ENCODE results near the gene ZNF174. TPM values are rescaled to one million over a fixed set of nuclear protein-coding genes. Genes with fewer than 3 reads are reported as not detected.

Gene ZNF174
- total RNA-seq, 3 donors from 2014 or later (not counting 1 experiment from before 2014, with no cell fraction given): 3.5 to 9.0 (median 7.5) TPM

DNA sequence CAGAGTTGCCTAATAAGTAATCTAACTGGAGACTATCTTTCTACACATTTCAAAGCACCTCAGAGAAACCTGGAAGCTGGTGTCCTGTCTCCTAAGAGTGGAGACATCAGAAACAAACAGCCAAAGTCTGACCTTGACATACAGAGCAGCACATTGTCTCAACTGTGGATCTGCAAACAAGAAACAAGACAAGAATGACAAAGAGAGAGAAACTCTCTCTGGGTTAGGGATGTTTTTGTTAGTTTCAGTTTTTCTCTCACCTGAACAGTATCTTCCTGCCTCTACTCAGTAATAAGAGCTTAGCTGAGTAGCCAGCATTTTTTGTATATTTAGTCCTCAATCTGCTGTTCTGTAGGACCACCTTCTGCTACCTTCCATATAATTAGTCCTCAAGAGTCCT lies 33.4 kb downstream of the ZNF174 start:
- Histone ChIP-seq H3K4me3 (ENCODE audit: low read length) (no peak overlapping the region), H3K4me1 (ENCODE audit: control insufficient read depth, insufficient read depth, low read length) (peaks cover 9% of the 10 kb centered on the region), H3K27me3 (ENCODE audit: control insufficient read depth, insufficient read depth, low read length) (no peaks in the 10 kb centered on the region), H3K9me3 (ENCODE audit: control insufficient read depth, insufficient read depth, low read length) (peaks cover 11% of the 10 kb centered on the region), H3K36me3 (ENCODE audit: control insufficient read depth, insufficient read depth, low read length) (no peaks in the 10 kb centered on the region), H3K27ac (ENCODE audit: low read length) (no peak overlapping the region)
- TF ChIP-seq CTCF (IDR thresholded peaks at IDR 0.05): no peak
- H3K4me1 Mint-ChIP-seq: peaks cover 9 to 17% of the 10 kb centered on the region in 2 donors
- H3K36me3 Mint-ChIP-seq: peaks cover 6% of the 10 kb centered on the region
- peaks cover 0 to 3% of the 10 kb centered on the region in 2 donors for H3K9me3 Mint-ChIP-seq
- intact Hi-C loops (cut with micrococcal nuclease): no loop called here
- H3K27ac Mint-ChIP-seq: no peak overlapping the region
- ATAC-seq (no peak), DNase-seq (no peak)
- no peak overlapping the region for H3K4me3 Mint-ChIP-seq
- peaks cover 0 to 2% of the 10 kb centered on the region in 2 donors for H3K27me3 Mint-ChIP-seq (ENCODE audit: low read depth in 2 of 2)

DNA sequence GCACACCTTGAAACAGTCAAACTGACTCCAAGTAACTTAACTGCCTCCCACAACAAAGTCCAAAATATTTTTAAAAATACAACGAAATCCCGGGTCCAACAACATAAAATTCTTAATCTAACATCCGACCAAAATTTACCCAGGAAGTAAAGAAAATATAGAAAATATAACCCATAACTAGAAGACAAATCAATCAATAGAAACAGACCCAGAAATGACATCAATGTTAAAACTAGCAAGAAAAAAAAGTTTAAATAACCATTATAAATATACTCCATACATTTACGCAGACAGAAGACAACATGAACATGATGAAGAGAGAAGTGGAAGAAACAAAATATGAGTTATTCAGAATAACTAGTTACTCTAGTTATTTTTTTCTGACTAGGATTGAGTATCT lies 38.6 kb downstream of the ZNF174 start:
- H3K27ac Mint-ChIP-seq: peak overlapping the region in 1 of 2 donors; percentile 23
- ATAC-seq: no peak
- peaks cover 13 to 16% of the 10 kb centered on the region in 2 donors for H3K4me1 Mint-ChIP-seq

DNA sequence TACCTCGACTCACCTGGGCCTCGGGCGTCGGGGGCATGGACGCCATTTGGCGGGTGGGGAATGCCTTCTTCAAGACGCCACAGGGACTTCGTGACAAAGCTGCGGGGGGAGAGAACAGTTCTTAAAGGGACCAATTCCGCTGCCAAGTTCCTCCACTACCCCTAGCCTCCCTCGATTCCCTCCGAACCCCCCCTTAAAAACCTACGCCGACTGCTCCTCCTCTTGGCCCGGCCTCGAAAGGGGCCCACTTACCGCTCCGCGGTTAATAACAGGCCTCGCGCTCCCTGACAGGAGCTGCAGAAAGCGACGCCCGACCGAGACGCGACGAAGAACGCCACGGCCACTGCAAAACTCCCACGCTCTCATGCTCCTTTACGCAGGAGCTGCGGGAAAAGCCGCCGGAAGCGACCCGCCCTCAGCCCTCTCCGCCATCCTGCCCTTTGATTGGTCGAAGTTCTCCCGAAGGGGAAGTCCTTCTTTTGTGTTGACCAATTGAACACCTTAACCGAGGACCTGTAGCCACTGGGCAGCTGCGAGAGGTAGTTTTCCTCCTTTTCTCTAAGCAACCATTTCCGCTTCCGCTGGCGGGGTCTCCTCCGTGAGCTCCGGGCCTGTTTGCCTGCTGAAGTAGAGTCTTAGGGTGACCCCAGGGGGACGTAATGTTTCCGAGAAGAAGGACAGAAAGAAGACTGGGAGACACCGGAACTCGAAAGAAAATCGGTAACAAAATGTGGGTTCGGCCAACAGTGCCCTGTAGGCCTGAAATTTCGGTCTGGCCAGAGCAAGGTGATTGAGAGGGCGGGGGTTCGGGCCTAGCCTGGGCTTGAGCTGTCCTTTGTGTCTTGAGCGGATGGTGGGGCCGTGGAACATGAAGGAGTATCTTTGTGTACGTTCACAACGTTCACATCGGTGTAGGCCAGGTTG lies 42.4 kb downstream of the ZNF174 start, which contains the start of the genes NAA60 and ZNF597:
TSS of gene NAA60 (plus strand) at position 573 of the 924 bp plus-strand sequence. CDS start 32,548 bp downstream, outside the sequence.
TSS of gene ZNF597 (minus strand) at position 397 of the 924 bp plus-strand sequence. CDS start at position 46, 351 bp downstream.
- ATAC-seq: peak; percentile 88 to 97 (median 90)
- Histone ChIP-seq H3K4me1 (ENCODE audit: control insufficient read depth, insufficient read depth, low read length) (peaks cover 13% of the 10 kb centered on the region), H3K27me3 (ENCODE audit: control insufficient read depth, insufficient read depth, low read length) (no peaks in the 10 kb centered on the region), H3K9me3 (ENCODE audit: control insufficient read depth, insufficient read depth, low read length) (no peaks in the 10 kb centered on the region), H3K4me3 (ENCODE audit: low read length) (peak within 1 kb of the TSS; percentile 77), H3K36me3 (ENCODE audit: control insufficient read depth, insufficient read depth, low read length) (peaks cover 3% of the 10 kb centered on the region), H3K27ac (ENCODE audit: low read length) (peak within 1 kb of the TSS; percentile 79)
- intact Hi-C loops (cut with micrococcal nuclease): no loop called here
- 41% methylated on average over 61 of the region's 61 CpGs for WGBS (ENCODE audit: insufficient coverage)
- peaks cover 0 to 7% of the 10 kb centered on the region in 2 donors for H3K9me3 Mint-ChIP-seq
- peaks cover 14 to 18% of the 10 kb centered on the region in 2 donors for H3K4me1 Mint-ChIP-seq
- H3K27ac Mint-ChIP-seq: peak within 1 kb of the TSS; percentile 93 to 94
- DNase-seq: peak; percentile 63 to 90
- peak within 1 kb of the TSS; percentile 99 for H3K4me3 Mint-ChIP-seq
- TF ChIP-seq CTCF (IDR thresholded peaks at IDR 0.05): no peak
- peaks cover 4 to 6% of the 10 kb centered on the region in 2 donors for H3K27me3 Mint-ChIP-seq (ENCODE audit: low read depth in 2 of 2)
- H3K36me3 Mint-ChIP-seq: peaks cover 8% of the 10 kb centered on the region

More for the DNA sequence above, 38.6 kb downstream of the ZNF174 start:
- Histone ChIP-seq H3K4me1 (ENCODE audit: control insufficient read depth, insufficient read depth, low read length) (peaks cover 13% of the 10 kb centered on the region), H3K27ac (ENCODE audit: low read length) (no peak overlapping the region), H3K9me3 (ENCODE audit: control insufficient read depth, insufficient read depth, low read length) (no peaks in the 10 kb centered on the region), H3K36me3 (ENCODE audit: control insufficient read depth, insufficient read depth, low read length) (peaks cover 3% of the 10 kb centered on the region), H3K4me3 (ENCODE audit: low read length) (no peak overlapping the region), H3K27me3 (ENCODE audit: control insufficient read depth, insufficient read depth, low read length) (no peaks in the 10 kb centered on the region)
- TF ChIP-seq CTCF (IDR thresholded peaks at IDR 0.05): no peak
- Mint-ChIP-seq H3K9me3 (peaks cover 0 to 7% of the 10 kb centered on the region in 2 donors), H3K27me3 (ENCODE audit: low read depth in 2 of 2) (peaks cover 4 to 6% of the 10 kb centered on the region in 2 donors), H3K4me3 (no peak overlapping the region), H3K36me3 (peaks cover 8% of the 10 kb centered on the region)
- DNase-seq: no peak
- WGBS (ENCODE audit: insufficient coverage): no CpG with 5 or more reads among the region's 4 CpGs
- intact Hi-C loops (cut with micrococcal nuclease): no loop called here

Measured in natural killer cell (primary cell).